ENCODE results near the gene LMCD1. TPM values are rescaled to one million over a fixed set of nuclear protein-coding genes. Genes with fewer than 3 reads are reported as not detected.

The LMCD1 gene
- total RNA-seq, 1 donor from 2014 or later, result 2.9 TPM

DNA sequence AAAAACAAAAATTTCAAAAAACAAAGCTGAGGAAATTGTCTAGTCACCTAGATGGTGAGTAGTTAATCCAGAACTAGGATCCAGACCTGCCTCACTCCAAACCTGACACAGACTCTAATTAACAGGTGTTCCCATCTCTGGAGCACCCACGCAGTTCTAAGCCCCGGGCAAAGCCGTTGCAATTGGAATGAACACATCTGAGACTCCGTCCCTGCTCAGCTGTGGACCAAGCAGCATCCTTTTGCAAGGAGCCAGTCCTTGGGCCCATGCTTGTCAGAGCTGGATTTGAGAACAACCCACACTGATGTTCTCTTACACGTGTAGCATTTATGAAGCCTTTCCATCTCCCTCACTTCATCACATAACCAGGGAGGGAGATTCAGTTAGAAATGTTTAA lies 54.8 kb downstream of the LMCD1 start:
- no peak for ATAC-seq
- no peak for DNase-seq (ENCODE audit: low spot score)

GRCh38 chr3:8557298-8557697 lies 55.7 kb downstream of the LMCD1 start:
- DNase-seq (ENCODE audit: low spot score), result no peak
- peak; percentile 47 for ATAC-seq

GRCh38 chr3:8558645-8559044 lies 57.0 kb downstream of the LMCD1 start:
- no peak for ATAC-seq
- DNase-seq (ENCODE audit: low spot score), result no peak

GRCh38 chr3:8559351-8559750 lies 57.7 kb downstream of the LMCD1 start:
- DNase-seq (ENCODE audit: low spot score) (no peak), ATAC-seq (no peak)

GRCh38 chr3:8560366-8561007 lies 58.9 kb downstream of the LMCD1 start:
- ATAC-seq, result no peak
- no peak for DNase-seq (ENCODE audit: low spot score)

- ATAC-seq (no peak), DNase-seq (ENCODE audit: low spot score) (no peak)
Observed at GRCh38 chr3:8561370-8561769, 59.7 kb downstream of the LMCD1 start.

DNA sequence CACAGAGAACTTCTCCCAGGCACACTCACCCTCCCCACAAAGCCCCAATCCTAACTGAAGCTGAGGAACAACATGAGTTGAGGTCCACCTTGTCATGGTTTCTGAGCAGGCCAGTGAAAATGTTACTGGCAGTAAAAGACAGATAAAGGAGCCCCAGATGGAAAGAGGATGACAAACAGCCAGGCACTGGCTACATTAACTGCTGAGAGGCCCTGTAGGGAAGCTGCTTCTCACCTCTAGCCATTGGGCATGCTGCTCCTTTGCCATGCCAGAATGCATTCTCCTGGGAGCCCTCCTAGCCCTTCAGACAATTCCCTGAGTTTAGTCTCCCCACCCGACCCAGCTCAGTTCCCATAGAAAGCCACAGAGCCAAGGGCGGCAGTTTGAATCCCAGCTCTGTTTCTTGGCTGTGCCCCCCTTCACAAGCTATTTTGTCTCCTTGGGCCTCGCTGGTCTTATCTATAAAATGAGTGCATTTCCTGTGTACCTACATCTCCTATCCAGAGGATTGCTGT lies 60.5 kb downstream of the LMCD1 start:
- ATAC-seq (no peak), DNase-seq (ENCODE audit: low spot score) (no peak)

DNA sequence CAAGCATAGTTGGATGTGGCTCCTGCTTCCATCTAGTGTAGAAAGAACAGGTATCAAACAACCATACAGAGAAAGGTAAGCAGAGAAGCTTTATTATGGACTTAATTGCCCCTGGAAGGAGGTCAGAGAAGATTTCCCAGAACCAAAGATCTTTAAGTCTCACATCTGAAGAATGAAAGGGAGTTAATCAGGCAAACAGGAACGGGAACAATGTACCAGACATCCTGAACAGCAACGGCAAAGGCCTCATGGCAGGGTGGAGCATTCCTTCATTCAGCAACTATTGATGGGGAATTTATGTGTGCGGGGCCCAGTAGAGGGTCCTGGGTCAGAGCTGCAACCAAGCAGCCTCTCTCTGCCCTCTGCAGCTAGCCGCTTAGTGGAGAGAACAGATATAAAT lies 61.5 kb downstream of the LMCD1 start:
- no peak for ATAC-seq
- no peak for DNase-seq (ENCODE audit: low spot score)

DNA sequence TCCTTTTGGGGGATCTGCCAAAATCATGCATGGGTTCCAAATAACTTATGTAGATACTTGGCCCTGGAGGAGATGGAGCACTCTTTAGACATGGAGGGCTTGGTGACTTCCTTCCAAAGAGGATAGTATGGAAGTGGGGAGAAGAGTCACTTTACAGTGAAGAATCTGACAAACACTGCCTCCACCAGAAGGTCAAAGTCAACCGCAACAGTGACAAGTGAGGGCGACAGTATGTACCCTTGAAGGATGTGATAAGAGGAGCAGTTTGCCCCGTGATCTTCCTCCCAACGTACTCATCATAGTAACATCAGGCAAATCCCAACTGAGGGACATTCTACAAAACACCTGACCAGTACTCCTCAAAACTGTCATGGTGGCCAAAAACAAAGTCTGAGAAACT lies 62.0 kb downstream of the LMCD1 start:
- no peak for DNase-seq (ENCODE audit: low spot score)
- no peak for ATAC-seq

- DNase-seq (ENCODE audit: low spot score) (peak; percentile 33), ATAC-seq (no peak)
Observed at GRCh38 chr3:8565376-8565775, 63.8 kb downstream of the LMCD1 start.

DNA sequence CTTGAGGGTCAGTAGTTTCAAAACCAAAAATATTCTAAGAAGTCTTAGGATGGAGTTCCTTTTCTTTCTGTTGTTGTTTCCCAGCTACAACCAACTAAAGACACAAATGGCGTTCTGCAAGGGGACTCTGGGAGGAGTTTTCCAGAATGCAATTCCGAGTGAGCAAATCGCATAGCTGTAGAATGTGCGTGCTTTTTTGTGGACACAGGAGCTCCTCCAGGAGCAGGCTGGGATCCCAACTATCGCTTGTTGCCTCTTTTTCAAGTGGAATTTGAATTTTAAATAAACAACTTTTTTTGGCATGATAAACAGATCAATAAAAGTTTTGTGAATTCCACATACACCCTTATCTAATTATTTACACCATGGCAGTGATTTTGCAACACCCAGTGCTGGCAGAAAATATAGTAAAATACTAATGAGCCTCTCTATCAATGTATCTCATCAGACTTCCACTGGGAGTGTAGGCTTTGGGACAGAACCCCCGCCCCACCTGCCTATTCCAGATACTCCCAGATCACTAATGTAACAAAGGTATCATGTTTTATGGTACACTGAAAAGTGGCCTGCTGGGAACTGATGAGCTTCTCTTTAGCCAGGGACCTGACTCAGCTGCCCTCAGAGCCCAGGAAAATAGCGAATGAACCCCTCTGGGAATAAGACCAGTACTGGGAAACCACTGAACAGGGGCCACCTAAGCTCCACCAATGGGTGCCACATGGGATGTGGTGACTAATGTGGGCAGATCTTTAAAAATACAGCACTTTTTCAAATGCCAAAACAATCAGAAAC lies 66.4 kb downstream of the LMCD1 start:
- ATAC-seq (peak; percentile 54), DNase-seq (ENCODE audit: low spot score) (peak; percentile 34)

DNA sequence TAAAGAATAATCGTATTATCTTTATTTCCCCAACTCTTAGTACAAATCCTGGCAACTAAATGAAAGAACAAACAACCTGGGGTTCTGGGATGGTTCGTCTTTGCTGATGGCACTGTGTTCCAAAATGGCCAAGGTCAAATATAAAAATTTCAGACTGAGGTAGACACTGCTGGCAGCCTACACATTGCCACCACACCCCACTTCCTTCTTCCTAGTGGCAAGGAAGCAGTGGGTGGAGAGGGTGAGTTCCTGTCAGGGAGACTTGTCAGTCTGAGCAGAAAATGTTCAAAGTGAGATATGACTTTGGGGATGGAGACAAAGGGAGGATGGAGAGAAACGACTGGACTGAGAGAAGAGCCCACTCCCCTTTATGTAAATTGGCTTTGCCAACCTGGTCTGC lies 69.6 kb downstream of the LMCD1 start:
- no peak for ATAC-seq

DNA sequence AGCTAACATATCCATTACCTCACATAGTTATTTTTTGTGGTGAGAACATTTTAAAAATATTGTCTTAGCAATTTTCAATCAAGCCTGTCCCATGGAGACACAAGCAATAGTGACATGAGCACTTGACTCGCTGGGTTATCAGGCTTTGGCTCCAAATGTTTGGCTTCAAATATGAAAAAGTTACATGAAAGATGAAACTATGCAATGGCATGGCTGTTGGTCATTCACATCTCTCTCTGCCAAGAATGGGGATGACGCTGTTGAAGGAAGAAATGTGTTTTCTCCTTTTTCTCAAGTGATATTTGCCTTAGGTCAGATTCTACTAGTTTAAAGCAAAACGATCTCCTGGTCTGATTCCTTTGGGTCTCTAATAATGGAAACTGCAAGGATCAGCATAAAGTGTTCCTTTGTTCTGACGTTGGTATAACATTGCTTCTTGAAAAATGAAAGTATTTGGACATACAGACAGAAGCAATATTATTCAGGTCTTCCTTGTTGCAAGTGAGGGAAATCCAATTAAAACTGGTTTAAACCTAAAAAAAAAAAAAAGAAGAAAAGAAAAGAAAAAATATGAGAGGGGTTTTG lies 71.8 kb downstream of the LMCD1 start:
- no peak for DNase-seq (ENCODE audit: low spot score)
- ATAC-seq, result no peak

More for the DNA sequence above, 69.6 kb downstream of the LMCD1 start:
- DNase-seq (ENCODE audit: low spot score), result peak; percentile 19

DNA sequence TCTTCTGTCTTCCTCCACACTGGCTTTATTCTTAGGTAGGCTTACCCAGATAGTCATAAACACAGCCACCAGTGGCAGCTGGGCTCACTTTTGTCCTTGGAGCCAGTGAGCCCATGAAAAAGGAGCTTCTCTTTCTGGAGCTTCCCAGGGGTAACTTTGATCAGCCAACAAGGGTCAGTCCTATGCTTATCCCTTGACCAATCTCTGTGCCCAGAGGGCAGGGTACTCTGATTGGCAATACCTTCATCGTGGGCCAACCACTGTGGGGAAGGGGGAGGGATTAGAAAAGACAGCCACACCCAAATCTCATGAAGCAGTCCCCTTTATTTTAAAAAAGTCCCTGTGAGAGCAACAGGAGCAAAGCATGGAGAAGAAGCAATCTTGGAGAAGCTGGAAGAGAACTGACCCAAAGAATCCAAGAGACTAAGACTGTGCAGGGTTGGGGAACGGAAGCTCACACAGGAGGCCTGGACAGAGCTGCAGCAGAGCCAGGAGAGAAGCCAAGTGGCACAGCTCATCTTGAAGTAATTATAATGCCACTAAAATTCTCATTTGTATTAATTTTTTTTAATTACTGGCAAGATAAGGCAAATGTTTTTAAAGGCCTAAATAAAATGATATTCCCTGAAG lies 72.5 kb downstream of the LMCD1 start:
- DNase-seq (ENCODE audit: low spot score) (peak; percentile 5), ATAC-seq (no peak)

DNA sequence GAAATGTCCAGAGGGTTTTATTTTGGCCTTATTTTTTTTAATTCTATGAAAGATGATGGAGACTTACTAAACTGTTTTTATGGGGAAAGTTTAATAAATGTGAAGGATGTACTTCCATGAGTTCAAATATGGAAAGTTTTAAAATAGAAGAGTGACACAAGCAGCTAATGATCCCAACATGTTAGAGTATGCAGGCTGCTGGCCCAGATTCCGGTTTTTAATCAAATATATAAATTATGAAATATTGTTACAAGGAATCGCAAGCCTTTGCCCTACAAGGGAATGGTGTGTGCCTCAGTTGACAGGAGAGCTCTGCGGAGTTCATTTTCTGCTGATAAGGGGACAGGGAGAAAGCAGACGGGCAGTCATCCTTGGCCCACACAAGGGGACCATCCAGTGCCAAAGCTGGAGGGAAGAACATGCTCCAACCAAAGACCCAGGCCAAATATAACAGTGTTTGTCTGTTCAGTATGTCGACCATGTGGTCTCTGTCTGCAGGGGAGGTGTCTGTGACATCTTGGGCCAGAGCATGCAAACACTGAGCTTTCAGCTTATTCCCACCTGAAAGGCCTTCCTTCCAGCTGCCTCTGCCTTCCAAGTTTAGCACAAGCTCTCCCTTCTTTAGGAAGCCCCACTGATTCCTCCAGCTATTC lies 73.2 kb downstream of the LMCD1 start:
- ATAC-seq, result no peak

GRCh38 chr3:8575364-8576104 lies 73.9 kb downstream of the LMCD1 start:
- DNase-seq (ENCODE audit: low spot score) (peak; percentile 10), ATAC-seq (no peak)

More for the DNA sequence above, 73.2 kb downstream of the LMCD1 start:
- peak; percentile 27 for DNase-seq (ENCODE audit: low spot score)

DNA sequence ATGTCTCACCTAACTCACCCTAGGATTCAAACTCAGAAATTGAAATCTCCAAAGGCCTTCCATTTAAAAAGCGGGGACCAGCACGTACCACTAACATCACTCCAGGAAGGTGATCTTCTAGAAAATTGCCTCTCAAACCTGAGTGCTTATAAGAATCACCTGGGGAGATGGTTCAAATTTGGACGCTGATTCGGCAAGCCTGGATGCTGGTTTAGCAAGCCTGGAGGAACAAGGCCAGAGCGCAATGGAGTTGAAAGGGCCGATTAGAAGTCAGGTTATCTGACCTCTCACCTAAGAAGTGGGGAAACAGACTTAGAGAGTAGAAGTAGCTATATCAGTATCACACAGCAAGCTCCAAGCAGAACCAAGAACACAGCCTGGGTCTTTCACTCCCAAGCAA lies 74.8 kb downstream of the LMCD1 start:
- DNase-seq (ENCODE audit: low spot score), result no peak
- no peak for ATAC-seq

- DNase-seq (ENCODE audit: low spot score) (peak; percentile 19), ATAC-seq (no peak)
Observed at GRCh38 chr3:8576841-8577571, 75.4 kb downstream of the LMCD1 start.

GRCh38 chr3:8578282-8578681 lies 76.7 kb downstream of the LMCD1 start:
- ATAC-seq (no peak), DNase-seq (ENCODE audit: low spot score) (no peak)

- no peak for ATAC-seq
Observed at GRCh38 chr3:8579096-8579495, 77.5 kb downstream of the LMCD1 start.

More at GRCh38 chr3:8579096-8579495, 77.5 kb downstream of the LMCD1 start:
- DNase-seq (ENCODE audit: low spot score), result peak; percentile 5

All from left lobe of liver (tissue), 2 donors.